MCF 10A (cell line): ENCODE data around the gene MGAT3. TPM values are rescaled to one million over a fixed set of nuclear protein-coding genes. Genes with fewer than 3 reads are reported as not detected.

ENCODE experiments used
- BruUV-seq: library from RNA; stranded (reverse); fragments of 400-500 nt; replicated peaks from 2 replicates; lab custom pipeline; 2021; lab: Mats Ljungman, UMichigan
- CTCF ChIA-PET: fragments of 300-600 bp; sonication (Branson Sonifier 250); formaldehyde crosslinking; extraction: SDS; loops from one replicate; lab custom pipeline; 2021; ENCODE audit warnings: antibody characterized with exemption, inconsistent platforms; lab: Yijun Ruan, JAX
- POLR2A ChIA-PET: fragments of 300-600, 350-650 bp; sonication (Branson Sonifier 250); formaldehyde crosslinking; extraction: SDS; loops from one replicate; lab custom pipeline; 2020; ENCODE audit warnings: antibody characterized with exemption, inconsistent platforms; lab: Yijun Ruan, JAX
- DNase-seq: peaks from one replicate; pipeline ENCODE4 v3.0.0-alpha.2; 2018; ENCODE audit not compliant: unreplicated experiment
- H3K27ac Mint-ChIP-seq: one replicate; pipeline ENCODE4 v1.8.0; 2022; ENCODE audit warnings: mild to moderate bottlenecking, low read depth, mixed read lengths; ENCODE audit not compliant: unreplicated experiment
- H3K27me3 Mint-ChIP-seq: one replicate; pipeline ENCODE4 v1.8.0; 2022; ENCODE audit warnings: mixed read lengths; ENCODE audit not compliant: insufficient read depth, unreplicated experiment
- H3K36me3 Mint-ChIP-seq: one replicate; pipeline ENCODE4 v1.8.0; 2022; ENCODE audit warnings: mild to moderate bottlenecking, moderate library complexity, mixed read lengths; ENCODE audit not compliant: insufficient read depth, unreplicated experiment
- H3K4me1 Mint-ChIP-seq: one replicate; pipeline ENCODE4 v1.8.0; 2022; ENCODE audit warnings: mixed read lengths; ENCODE audit not compliant: insufficient read depth, unreplicated experiment
- H3K4me3 Mint-ChIP-seq: one replicate; pipeline ENCODE4 v1.8.0; 2022; ENCODE audit warnings: mild to moderate bottlenecking, moderate library complexity, mixed read lengths; ENCODE audit not compliant: unreplicated experiment
- H3K9me3 Mint-ChIP-seq: one replicate; pipeline ENCODE4 v1.8.0; 2022; ENCODE audit warnings: mixed read lengths; ENCODE audit not compliant: unreplicated experiment
- intact Hi-C: fragments of 100-400 bp; cut with micrococcal nuclease; formaldehyde crosslinking; loops from 2 replicates; pipeline ENCODE4 v1.14.1; 2022
- total RNA-seq: library from RNA; stranded (reverse); gene quantifications from 2 replicates; pipeline ENCODE4 v1.2.3, GENCODE V29; 2022
- TF ChIP-seq, protein P1 (sequence below): fragments of 200-600 bp; IDR thresholded peaks from one replicate; pipeline ENCODE4 v1.8.0; 2022; ENCODE audit warnings: antibody characterized with exemption, mild to moderate bottlenecking; ENCODE audit not compliant: unreplicated experiment

The MGAT3 gene
- total RNA-seq, 1 experiment from 2014 or later: not detected

DNA sequence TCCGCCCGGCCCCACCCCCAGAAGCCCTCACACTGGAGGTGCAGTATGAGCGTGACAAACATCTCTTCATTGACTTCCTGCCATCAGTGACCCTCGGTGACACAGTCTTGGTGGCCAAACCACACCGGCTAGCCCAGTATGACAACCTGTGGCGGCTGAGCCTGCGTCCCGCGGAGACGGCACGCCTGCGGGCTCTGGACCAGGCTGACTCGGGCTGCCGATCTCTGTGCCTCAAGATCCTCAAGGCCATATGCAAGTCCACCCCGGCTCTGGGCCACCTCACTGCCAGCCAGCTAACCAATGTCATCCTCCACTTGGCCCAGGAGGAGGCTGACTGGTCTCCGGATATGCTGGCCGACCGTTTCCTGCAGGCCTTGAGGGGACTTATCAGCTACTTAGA lies 57.0 kb downstream of the MGAT3 start:
- Mint-ChIP-seq H3K9me3 (no peaks in the 10 kb centered on the region), H3K4me3 (no peak overlapping the region), H3K27me3 (no peaks in the 10 kb centered on the region), H3K4me1 (no peaks in the 10 kb centered on the region), H3K27ac (no peak overlapping the region), H3K36me3 (peaks cover 88% of the 10 kb centered on the region)
- no TSS peak for BruUV-seq
- CTCF ChIA-PET: interaction anchor here (0.5 to 2.0 kb wide), 9 partner anchors 11 to 1585 kb away, joined by 3 to 16 read pairs (median 4); partner anchors contain the start of gene MIEF1
- TF ChIP-seq, protein P1, sequence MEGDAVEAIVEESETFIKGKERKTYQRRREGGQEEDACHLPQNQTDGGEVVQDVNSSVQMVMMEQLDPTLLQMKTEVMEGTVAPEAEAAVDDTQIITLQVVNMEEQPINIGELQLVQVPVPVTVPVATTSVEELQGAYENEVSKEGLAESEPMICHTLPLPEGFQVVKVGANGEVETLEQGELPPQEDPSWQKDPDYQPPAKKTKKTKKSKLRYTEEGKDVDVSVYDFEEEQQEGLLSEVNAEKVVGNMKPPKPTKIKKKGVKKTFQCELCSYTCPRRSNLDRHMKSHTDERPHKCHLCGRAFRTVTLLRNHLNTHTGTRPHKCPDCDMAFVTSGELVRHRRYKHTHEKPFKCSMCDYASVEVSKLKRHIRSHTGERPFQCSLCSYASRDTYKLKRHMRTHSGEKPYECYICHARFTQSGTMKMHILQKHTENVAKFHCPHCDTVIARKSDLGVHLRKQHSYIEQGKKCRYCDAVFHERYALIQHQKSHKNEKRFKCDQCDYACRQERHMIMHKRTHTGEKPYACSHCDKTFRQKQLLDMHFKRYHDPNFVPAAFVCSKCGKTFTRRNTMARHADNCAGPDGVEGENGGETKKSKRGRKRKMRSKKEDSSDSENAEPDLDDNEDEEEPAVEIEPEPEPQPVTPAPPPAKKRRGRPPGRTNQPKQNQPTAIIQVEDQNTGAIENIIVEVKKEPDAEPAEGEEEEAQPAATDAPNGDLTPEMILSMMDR: no peak
- no peak for DNase-seq
- intact Hi-C loops: no loop called here
- POLR2A ChIA-PET: interaction anchor here (1.8 to 1.9 kb wide), 2 partner anchors 12 to 195 kb away, joined by 5 to 6 read pairs; partner anchors contain the start of genes MIEF1 and RPL3

DNA sequence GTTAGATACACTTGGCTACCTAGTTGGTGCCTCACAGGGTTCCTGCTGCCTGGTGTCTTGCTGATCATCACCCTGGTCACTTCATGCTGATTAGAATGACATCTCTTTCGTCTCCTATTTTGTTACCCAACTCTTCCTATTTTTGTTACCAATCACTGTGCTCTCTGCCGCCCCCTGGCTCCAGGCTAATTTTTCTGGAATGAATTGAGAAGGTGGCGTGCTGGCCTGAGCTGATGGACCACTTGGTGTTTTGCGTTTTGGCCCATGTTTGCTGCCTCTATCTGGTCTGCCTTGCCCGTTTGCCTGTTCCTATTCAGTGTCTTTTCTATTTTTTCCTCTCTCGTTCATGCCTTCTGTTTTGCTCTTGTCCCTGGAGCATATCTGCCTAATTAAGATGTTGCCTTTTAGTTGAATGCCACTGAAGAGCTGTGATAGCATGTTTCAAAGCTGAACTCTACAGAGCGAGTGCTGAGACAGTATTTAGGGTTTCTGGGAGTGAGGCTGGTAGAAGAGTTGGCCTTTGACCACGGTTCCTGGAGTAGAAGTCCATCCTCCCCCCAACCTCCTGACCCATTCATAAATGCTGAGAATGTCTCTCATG lies 57.7 kb downstream of the MGAT3 start:
- no TSS peak for BruUV-seq
- Mint-ChIP-seq H3K27ac (no peak overlapping the region), H3K4me1 (no peaks in the 10 kb centered on the region), H3K27me3 (no peaks in the 10 kb centered on the region), H3K4me3 (no peak overlapping the region), H3K36me3 (peaks cover 81% of the 10 kb centered on the region), H3K9me3 (no peaks in the 10 kb centered on the region)
- ChIA-PET POLR2A (interaction anchor here (1.8 to 1.9 kb wide), 2 partner anchors 13 to 196 kb away, joined by 5 to 6 read pairs; partner anchors contain the start of genes MIEF1 and RPL3), CTCF (interaction anchor here (0.5 to 2.0 kb wide), 11 partner anchors 9 to 1586 kb away, joined by 3 to 16 read pairs (median 4); partner anchors contain the start of gene MIEF1)
- TF ChIP-seq, protein P1: peak; percentile 53
- intact Hi-C loops: no loop called here
- peak; percentile 56 for DNase-seq

DNA sequence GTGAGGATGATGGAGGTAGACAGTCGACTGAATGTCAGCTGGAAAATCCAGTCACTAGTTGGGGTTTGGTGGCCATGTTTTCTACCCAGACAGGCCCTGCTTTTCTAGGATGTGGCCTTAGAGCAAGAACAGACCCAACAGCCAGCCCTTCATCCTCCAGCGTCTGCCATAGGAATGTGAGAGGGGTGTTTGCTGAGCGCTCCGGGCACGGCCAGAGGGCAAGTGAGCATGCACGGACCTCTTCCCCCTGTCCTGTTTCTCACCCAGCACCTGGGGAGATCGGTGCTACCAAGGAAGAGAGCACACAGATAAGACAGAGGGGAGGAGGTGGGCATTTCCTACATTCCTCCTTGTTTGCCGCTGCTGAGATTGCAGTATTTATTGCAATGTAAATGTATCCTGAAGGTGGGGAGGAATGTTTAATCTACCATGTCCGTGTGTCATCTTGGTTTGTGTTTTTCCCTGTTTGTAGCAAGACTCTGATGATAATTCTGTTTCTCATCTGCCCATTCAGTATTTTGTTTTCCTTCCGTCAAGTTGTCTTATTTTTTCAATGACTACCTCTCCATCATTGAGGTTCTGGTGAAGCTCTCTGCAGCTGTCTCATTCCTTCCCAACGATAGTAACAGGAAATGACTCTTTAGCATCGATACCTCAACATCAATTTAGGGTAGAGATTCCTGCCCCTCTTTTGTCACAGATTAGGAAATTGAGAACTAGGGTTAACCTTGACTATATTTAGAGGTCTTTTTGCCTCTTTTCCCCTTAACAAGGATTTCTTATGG lies 58.6 kb downstream of the MGAT3 start:
- no peak for DNase-seq
- ChIA-PET CTCF (interaction anchor here (0.8 to 3.7 kb wide), 15 partner anchors 10 to 198 kb away, joined by 3 to 19 read pairs (median 4); partner anchors contain the start of gene MIEF1), POLR2A (interaction anchor here (0.6 to 3.8 kb wide), 8 partner anchors 12 to 949 kb away, joined by 3 to 45 read pairs (median 4); partner anchors contain the start of genes MIEF1 and RPL3)
- Mint-ChIP-seq H3K36me3 (peaks cover 79% of the 10 kb centered on the region), H3K27ac (no peak overlapping the region), H3K9me3 (no peaks in the 10 kb centered on the region), H3K4me1 (no peaks in the 10 kb centered on the region), H3K27me3 (no peaks in the 10 kb centered on the region), H3K4me3 (no peak overlapping the region)
- intact Hi-C loops: no loop called here
- TF ChIP-seq, protein P1: no peak
- BruUV-seq: no TSS peak

DNA sequence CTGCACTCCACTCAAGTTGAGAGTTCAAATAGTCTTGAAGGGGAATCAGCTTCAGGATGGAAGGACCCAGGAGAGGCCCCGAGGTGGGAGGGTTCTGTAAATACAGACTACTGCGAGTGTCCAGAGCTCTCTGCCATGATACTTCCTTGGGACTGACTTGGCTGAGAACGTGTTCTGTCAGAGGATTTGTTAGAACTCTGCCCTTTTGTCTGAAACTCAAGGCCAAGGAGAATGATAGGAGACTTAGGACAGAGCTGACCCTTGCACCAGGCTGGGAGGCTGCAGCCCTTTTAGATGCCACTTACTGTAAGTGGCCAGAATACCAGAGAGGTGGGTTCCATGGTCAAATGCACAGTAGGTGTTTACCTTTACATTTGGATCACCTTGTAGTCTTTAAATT lies 60.7 kb downstream of the MGAT3 start:
- intact Hi-C loops: no loop called here

More for the DNA sequence above, 60.7 kb downstream of the MGAT3 start:
- Mint-ChIP-seq H3K27ac (no peak overlapping the region), H3K27me3 (no peaks in the 10 kb centered on the region), H3K9me3 (no peaks in the 10 kb centered on the region), H3K36me3 (peaks cover 79% of the 10 kb centered on the region), H3K4me1 (peaks cover 9% of the 10 kb centered on the region), H3K4me3 (no peak overlapping the region)
- DNase-seq: no peak
- TF ChIP-seq, protein P1: no peak
- no TSS peak for BruUV-seq
- POLR2A ChIA-PET: interaction anchor here (0.6 to 3.8 kb wide), 9 partner anchors 12 to 1303 kb away, joined by 3 to 45 read pairs (median 3); partner anchors contain the start of gene MIEF1
- CTCF ChIA-PET: interaction anchor here (0.8 to 3.7 kb wide), 3 partner anchors 13 to 507 kb away, joined by 3 to 19 read pairs (median 3); no protein-coding TSS in a partner anchor
